Hematopoietic multipotent progenitor cell treated with erythropoietin and hydrocortisone succinate and interleukin-3 and kit ligand, for 4 days (in vitro differentiated cells): ENCODE measurements around the gene PPP1R1A.

Source experiments
- DNase-seq: peaks from one replicate; pipeline ENCODE4 v3.0.0-alpha.2; 2015

PPP1R1A gene

GRCh38 chr12:54603173-54603814, 14.8 kb upstream of the PPP1R1A start:
- DNase-seq: peak; percentile 88

DNA sequence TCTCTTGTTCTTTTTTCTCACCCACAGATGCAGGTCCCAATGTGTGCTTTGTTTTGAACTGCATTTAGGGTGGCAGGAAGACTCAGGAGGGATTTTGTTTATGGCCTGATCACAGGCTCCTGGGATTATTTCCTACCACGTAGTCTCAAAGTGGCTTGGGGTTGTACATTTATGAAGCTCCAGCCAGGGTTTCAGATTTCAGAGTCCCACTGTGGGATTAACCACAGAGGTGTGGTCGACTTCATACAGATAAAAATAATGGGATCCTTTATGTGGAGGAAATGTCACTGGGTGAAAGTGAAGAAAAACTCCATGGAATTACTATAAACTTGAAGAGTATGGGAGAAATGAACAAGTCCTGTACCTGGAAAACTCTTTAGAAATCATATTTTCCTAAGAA, 14.2 kb upstream of the PPP1R1A start:
- no peak for DNase-seq

GRCh38 chr12:54601841-54602240, 13.4 kb upstream of the PPP1R1A start:
- peak; percentile 39 for DNase-seq

DNA sequence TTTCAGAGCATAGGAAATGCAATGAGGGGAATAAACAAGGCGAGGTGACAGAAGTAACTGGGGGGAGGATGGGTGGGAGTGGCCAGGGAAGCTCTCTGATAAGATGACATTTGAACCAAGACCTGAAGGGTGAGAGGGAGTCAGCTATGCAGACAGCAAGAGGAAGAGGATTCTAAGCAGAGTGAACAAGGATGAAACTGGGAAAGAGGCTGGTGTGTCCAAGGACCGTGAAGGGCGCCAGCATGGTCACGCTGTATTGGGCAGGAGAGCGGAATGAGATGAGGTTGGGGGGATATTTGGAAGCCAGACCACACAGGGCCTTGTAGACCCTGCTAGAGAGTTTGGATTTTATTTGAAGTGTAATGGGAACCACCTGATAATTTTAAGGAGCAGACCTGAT, 10.5 kb upstream of the PPP1R1A start:
- DNase-seq: no peak

GRCh38 chr12:54596526-54596946, 8.1 kb upstream of the PPP1R1A start:
- peak; percentile 69 for DNase-seq

GRCh38 chr12:54595471-54595870, 7.0 kb upstream of the PPP1R1A start:
- no peak for DNase-seq

- no peak for DNase-seq
Observed at GRCh38 chr12:54593725-54594124, 5.3 kb upstream of the PPP1R1A start.

- DNase-seq: no peak
Observed at GRCh38 chr12:54593135-54593534, 4.7 kb upstream of the PPP1R1A start.

DNA sequence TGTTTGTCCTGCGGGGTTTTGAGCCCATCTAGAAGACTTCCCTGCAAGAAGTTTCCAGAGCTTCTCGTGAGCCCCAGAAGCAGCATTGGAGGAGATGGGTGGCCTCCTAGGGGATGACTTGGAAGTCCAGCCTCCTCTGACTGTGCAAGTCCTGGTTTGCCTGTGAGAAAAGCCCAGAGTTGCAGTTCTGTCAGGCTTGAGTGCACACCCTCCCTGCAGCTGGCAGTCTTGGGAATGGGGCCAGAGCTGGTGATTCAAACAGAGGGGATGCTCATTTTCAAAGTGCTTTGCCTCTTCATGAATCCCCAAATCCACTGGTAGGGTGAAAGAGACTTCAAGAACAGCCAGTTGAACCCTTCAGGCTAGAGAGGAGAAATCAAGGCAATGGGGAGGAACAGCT, 3.9 kb upstream of the PPP1R1A start:
- DNase-seq: no peak

- DNase-seq: no peak
Observed at GRCh38 chr12:54590978-54591591, 2.6 kb upstream of the PPP1R1A start.

GRCh38 chr12:54589964-54590363, 1.5 kb upstream of the PPP1R1A start:
- no peak for DNase-seq

DNA sequence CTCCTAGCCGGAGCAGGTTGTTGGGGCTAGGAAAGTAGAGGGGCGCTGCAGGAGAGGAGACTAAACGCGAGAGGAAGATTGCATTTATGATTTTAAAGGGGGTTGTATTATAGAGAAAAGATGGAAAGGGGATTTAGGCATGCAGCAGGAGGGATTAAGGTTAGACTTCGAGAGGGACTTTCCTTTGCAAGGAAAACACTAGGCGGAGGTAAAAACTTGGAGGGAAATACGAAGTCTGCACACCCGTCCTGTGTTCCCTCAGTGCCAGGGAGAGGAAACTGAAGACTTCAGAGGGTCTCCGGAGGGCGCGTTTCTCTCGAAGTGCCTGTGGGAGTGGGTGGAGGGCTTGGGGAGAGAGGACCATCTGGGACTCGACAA, 420 bp upstream of the PPP1R1A start:
- DNase-seq: no peak

GRCh38 chr12:54587315-54587873, 1.1 kb downstream of the PPP1R1A start:
- no peak for DNase-seq

DNA sequence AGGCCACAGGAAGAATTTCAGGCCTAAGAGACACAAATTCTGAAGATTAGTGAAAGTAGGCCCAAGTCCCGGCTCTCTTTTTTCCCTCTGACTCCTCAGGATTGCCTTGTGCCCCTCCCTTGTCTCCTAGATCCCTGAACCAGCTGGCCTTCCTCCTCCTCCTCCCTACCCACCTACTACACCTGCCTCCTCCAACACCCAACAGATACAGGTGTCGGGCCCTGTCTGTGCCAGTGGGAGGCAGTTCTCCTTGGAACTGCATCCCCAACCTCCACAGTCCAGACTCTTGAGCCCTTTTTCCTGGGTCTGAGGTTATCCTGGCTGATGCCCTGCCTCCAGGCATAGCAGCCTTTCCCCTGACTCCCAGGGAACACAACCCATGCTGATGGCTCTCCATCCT, 1.8 kb downstream of the PPP1R1A start:
- DNase-seq: no peak

DNA sequence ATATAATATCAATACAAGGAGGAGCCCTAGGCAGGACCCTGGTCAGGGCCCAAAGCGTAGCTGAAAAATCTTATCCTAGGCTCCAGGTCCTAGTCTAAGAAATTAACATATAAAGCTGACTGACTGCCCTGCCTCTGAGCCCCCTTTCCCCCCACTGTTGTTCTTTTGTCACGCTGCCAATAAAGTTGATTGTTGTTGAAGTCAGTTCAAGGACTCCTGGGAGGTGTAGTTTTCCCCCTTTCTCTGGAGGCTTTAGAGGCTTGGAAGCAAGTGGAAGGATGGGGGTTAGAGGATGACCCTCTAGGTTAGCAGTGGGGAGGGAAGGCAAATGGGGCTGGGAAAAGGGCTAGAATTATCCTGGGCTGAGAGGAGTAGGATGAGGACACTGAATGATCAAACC, 3.2 kb downstream of the PPP1R1A start:
- DNase-seq: no peak

GRCh38 chr12:54584128-54584527, 4.3 kb downstream of the PPP1R1A start:
- DNase-seq: no peak

GRCh38 chr12:54583726-54584125, 4.7 kb downstream of the PPP1R1A start:
- DNase-seq: no peak

GRCh38 chr12:54581412-54581811, 7.0 kb downstream of the PPP1R1A start:
- no peak for DNase-seq

DNA sequence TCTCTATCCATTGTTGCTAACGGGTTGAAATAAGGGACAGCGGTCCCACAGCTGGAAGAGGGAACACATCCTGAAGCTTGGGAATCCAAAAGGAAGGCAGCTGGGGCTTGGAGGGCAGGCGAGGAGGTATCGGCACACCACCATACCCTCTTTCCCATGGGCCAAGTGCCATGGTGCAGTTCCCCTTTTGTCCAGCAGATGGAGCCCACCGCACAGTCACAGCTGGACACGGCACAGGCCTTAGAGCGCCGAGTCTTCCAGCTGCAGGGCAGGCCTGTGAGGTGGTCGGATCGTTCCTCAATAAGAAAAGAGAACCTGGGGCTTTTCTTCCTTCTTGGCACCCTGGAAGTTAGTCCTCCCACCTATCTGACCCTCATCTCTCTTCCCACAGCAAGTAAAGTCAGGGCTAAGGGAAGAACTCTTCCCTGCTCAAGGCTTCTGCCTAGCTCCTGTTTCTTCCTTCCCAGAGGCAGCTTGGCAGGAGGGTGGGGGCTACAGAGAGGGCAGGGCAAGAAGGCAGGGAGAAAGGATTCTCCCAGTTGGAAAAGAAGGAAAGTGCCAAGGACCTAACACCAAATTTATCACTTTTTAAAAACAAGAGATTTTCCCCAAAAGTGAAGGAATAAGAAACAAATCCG, 8.6 kb downstream of the PPP1R1A start:
- peak; percentile 90 for DNase-seq

GRCh38 chr12:54579258-54579657, 9.2 kb downstream of the PPP1R1A start:
- DNase-seq: no peak

GRCh38 chr12:54578778-54579177, 9.7 kb downstream of the PPP1R1A start:
- no peak for DNase-seq

- no peak for DNase-seq
Observed at GRCh38 chr12:54572881-54573280, 15.6 kb downstream of the PPP1R1A start.

DNA sequence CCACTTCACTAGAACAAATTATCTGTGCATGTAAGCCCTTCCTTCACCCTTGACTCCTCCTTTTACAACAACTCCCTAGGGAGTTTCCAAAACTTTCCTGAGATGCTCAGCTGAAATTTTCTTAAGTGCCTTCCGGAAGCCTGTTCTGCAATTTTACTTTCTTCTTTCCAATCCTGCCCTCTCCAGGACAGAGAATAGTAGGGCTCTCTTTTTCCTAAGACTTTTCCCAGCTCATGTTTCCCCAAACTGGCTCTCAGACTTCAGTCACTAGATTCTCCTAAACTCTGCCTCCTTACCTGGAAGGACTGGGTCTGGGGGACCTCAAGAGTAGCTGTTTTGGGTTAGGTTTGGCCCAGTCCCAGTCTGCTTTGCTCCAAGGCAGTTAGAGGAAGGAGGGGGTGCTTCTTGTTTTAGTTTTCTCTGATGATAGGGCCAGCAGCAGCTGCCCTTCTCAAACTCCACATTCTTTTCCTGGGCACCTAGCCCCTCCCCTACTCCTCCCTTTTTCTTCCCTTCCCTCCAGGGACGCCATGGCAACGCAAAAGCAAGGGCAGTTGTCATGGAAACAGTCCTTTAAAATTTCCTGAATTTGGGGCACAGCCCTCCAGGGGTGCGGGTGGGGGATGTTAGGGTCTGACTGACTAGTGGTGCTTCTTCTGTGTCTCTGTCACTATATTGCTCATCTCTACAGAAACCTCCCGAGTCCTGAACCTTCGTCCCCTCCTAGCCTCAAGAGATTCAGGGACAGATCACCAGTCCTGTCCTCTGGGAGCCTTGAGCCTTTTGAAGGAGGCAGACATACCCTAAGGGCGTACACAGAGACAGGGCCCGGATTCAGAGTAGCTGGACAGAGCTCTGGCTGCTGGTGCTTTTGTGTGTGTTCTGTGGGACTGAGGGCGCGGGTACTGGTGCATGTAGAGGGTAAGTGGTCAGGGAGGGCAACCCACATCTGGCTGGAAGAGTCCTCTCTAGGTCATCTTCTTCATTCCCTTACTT, 17.0 kb downstream of the PPP1R1A start:
- no peak for DNase-seq
